PFSK-1 (cell line): ENCODE results near the gene SASH1.

Source experiments
- FOXP2 ChIP-seq: optimal IDR thresholded peaks from 2 replicates; pipeline ENCODE3; 2011; ENCODE audit warnings: borderline replicate concordance, control low read depth, inconsistent platforms; ENCODE audit not compliant: insufficient read depth; ENCODE audit errors: extremely low read length, extremely low read depth
- POLR2AphosphoS5 ChIP-seq: IDR thresholded peaks from 2 replicates; pipeline ENCODE4 v1.6.1; 2012; ENCODE audit warnings: low read depth, mild to moderate bottlenecking, control low read depth, low read length, moderate library complexity
- REST ChIP-seq, 2 experiments: IDR thresholded peaks; 2 replicates each; pipeline versions ENCODE4 v1.6.1 to v1.8.0; 2011 to 2012; ENCODE audit warnings: low read depth in 2 of 2, low read length in 2 of 2, control low read depth in 1 of 2, inconsistent platforms in 1 of 2, mild to moderate bottlenecking in 1 of 2, moderate library complexity in 1 of 2; ENCODE audit not compliant: insufficient read depth in 1 of 2
- SIN3A ChIP-seq: IDR thresholded peaks from 2 replicates; pipeline ENCODE4 v1.6.1; 2012; ENCODE audit warnings: mild to moderate bottlenecking, low read length, moderate library complexity, borderline replicate concordance; ENCODE audit not compliant: insufficient read depth
- TAF1 ChIP-seq: IDR thresholded peaks from 2 replicates; pipeline ENCODE4 v1.6.1; 2012; ENCODE audit warnings: low read length, control low read depth, borderline replicate concordance; ENCODE audit not compliant: insufficient read depth

Gene SASH1

GRCh38 chr6:148329596-148330381, 12.8 kb upstream of the SASH1 start:
- TF ChIP-seq REST (IDR thresholded peaks at IDR 0.05; ENCODE audit: insufficient read depth in 1 of 2, low read depth in 2 of 2, low read length in 2 of 2): no peak

GRCh38 chr6:148332088-148332487, 10.6 kb upstream of the SASH1 start:
- TF ChIP-seq FOXP2 (no peak), TAF1 (no peak), REST (IDR thresholded peaks at IDR 0.05; ENCODE audit: insufficient read depth in 1 of 2, low read depth in 2 of 2, low read length in 2 of 2) (no peak), POLR2AphosphoS5 (no peak), SIN3A (no peak)

GRCh38 chr6:148336901-148337300, 5.7 kb upstream of the SASH1 start:
- no peak for TF ChIP-seq REST (IDR thresholded peaks at IDR 0.05; ENCODE audit: insufficient read depth in 1 of 2, low read depth in 2 of 2, low read length in 2 of 2)
- TF ChIP-seq FOXP2: no peak
- TF ChIP-seq TAF1: no peak
- no peak for TF ChIP-seq SIN3A
- TF ChIP-seq POLR2AphosphoS5: no peak

- no peak for TF ChIP-seq FOXP2
- no peak for TF ChIP-seq POLR2AphosphoS5
- no peak for TF ChIP-seq TAF1
- no peak for TF ChIP-seq SIN3A
- no peak for TF ChIP-seq REST (IDR thresholded peaks at IDR 0.05; ENCODE audit: insufficient read depth in 1 of 2, low read depth in 2 of 2, low read length in 2 of 2)
These were observed 2.9 kb upstream of the SASH1 start for GRCh38 chr6:148339766-148340165.
